GM21717 (cell line): ENCODE data around the gene CDC25C.
"Not testable (repeated sequence)": the region's sequence is repeated elsewhere in the genome, so short reads cannot be mapped to it uniquely, and the experiment has no call there.

Source experiments
- ATAC-seq: cut with Tn5 transposase; IDR thresholded peaks from one replicate; pipeline ENCODE4 v1.9.1; 2021; ENCODE audit warnings: mild to moderate bottlenecking, moderate library complexity; ENCODE audit not compliant: unreplicated experiment

Gene CDC25C

GRCh38 chr5:138349852-138350562, 18.4 kb upstream of the CDC25C start:
- ATAC-seq, result no peak

- ATAC-seq, result no peak
Measured at GRCh38 chr5:138346889-138347288, 15.3 kb upstream of the CDC25C start.

GRCh38 chr5:138344887-138345622, 13.5 kb upstream of the CDC25C start:
- no peak for ATAC-seq

- no peak for ATAC-seq
Measured at GRCh38 chr5:138340008-138340407, 8.4 kb upstream of the CDC25C start.

- no peak for ATAC-seq
Measured at GRCh38 chr5:138339464-138339863, 7.9 kb upstream of the CDC25C start.

- no peak for ATAC-seq
Measured at GRCh38 chr5:138339091-138339456, 7.5 kb upstream of the CDC25C start.

GRCh38 chr5:138338411-138339090, 6.9 kb upstream of the CDC25C start:
- peak; percentile 8 for ATAC-seq

- peak; percentile 82 for ATAC-seq
Measured at GRCh38 chr5:138337685-138338410, 6.2 kb upstream of the CDC25C start, which contains the start of gene FAM53C. Gene FAM53C, plus strand, starts transcription at chr5:138338266. Its CDS starts 3,070 bp downstream, at chr5:138341336.

GRCh38 chr5:138336952-138337684, 5.5 kb upstream of the CDC25C start:
- peak; percentile 20 for ATAC-seq

GRCh38 chr5:138334867-138335447, 3.4 kb upstream of the CDC25C start:
- no peak for ATAC-seq

GRCh38 chr5:138330813-138331448, 673 bp downstream of the CDC25C start:
- ATAC-seq, result no peak

GRCh38 chr5:138318211-138318610, 13.4 kb downstream of the CDC25C start:
- not testable (repeated sequence) for ATAC-seq

- ATAC-seq, result no peak
Measured at GRCh38 chr5:138316355-138316754, 15.2 kb downstream of the CDC25C start.

- ATAC-seq, result no peak
Measured at GRCh38 chr5:138315751-138316278, 15.8 kb downstream of the CDC25C start.

GRCh38 chr5:138305797-138306196, 25.8 kb downstream of the CDC25C start:
- no peak for ATAC-seq

- no peak for ATAC-seq
Measured at GRCh38 chr5:138303372-138303771, 28.2 kb downstream of the CDC25C start.

- no peak for ATAC-seq
Measured at GRCh38 chr5:138289296-138289695, 42.3 kb downstream of the CDC25C start.

GRCh38 chr5:138287246-138287645, 44.4 kb downstream of the CDC25C start:
- ATAC-seq, result no peak
